ENCODE measurements around the gene HACE1.
"Not testable (repeated sequence)": the region's sequence is repeated elsewhere in the genome, so short reads cannot be mapped to it uniquely, and the experiment has no call there.

HACE1 gene

DNA sequence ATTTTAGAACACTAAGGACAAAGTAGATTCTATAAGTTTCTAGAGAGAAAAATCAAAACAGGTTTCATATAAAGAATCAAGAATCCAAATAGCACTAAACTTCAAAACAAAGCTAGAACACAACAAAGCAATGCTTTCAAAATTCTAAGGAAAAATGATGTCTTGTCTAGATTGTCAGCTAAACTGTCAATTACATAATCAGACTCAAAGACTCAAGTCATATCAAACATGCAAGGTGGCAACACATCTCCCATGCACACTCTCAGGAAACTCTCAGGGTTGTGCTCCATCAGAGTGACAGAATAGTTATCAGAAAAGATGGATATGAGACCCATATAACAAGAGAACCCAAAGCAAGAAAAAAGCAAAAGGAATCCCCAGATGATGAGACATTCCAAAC is 23.9 kb downstream of the HACE1 start:
- no peak for DNase-seq (ENCODE audit: low read depth in 2 of 2, low spot score in 1 of 2)

- no peak for DNase-seq (ENCODE audit: low read depth in 2 of 2, low spot score in 1 of 2)
Observed at GRCh38 chr6:104829183-104829958, 30.3 kb downstream of the HACE1 start.

- DNase-seq (ENCODE audit: low read depth in 2 of 2, low spot score in 1 of 2) = no peak
Observed at GRCh38 chr6:104828478-104828877, 31.2 kb downstream of the HACE1 start.

- not testable (repeated sequence) for DNase-seq (ENCODE audit: low read depth in 2 of 2, low spot score in 1 of 2)
Observed at GRCh38 chr6:104820820-104821219, 38.9 kb downstream of the HACE1 start.

GRCh38 chr6:104816125-104816524 is 43.6 kb downstream of the HACE1 start:
- DNase-seq (ENCODE audit: low read depth in 2 of 2, low spot score in 1 of 2) = no peak

GRCh38 chr6:104814743-104815142 is 45.0 kb downstream of the HACE1 start:
- DNase-seq (ENCODE audit: low read depth in 2 of 2, low spot score in 1 of 2) = no peak

- no peak for DNase-seq (ENCODE audit: low read depth in 2 of 2, low spot score in 1 of 2)
Observed at GRCh38 chr6:104813552-104813951, 46.2 kb downstream of the HACE1 start.

DNA sequence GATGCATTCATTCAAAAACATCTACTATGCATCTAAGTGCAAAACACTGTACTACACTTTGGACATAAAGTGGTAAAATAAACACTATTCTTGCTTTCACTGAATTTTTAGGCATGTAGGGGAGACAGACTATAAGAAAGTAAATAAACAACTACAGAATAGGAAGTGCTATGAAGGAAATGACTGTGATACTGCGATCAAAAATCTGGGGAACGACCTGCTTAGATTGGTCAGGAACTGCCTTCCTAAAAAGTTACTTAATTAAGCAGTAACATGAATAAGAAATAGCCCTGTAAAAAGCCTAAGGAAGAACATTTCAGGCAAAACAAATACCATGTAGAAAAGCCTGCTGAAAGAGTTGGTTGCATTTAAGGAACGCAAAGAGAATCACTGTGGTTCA is 50.6 kb downstream of the HACE1 start:
- DNase-seq (ENCODE audit: low read depth in 2 of 2, low spot score in 1 of 2) = no peak

DNA sequence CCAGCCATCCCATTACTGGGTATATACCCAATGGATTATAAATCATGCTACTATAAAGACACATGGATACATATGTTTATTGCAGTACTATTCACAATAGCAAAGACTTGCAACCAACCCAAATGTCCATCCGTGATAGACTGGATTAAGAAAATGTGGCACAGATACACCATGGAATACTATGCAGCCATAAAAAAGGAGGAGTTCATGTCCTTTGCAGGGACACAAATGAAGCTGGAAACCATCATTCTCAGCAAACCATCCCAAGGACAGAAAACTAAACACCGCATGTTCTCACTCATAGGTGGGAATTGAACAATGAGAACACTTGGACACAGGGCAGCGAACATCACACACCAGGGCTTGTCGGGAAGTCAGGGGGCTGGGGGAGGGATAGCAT is 54.4 kb downstream of the HACE1 start:
- DNase-seq (ENCODE audit: low read depth in 2 of 2, low spot score in 1 of 2) = not testable (repeated sequence)

DNA sequence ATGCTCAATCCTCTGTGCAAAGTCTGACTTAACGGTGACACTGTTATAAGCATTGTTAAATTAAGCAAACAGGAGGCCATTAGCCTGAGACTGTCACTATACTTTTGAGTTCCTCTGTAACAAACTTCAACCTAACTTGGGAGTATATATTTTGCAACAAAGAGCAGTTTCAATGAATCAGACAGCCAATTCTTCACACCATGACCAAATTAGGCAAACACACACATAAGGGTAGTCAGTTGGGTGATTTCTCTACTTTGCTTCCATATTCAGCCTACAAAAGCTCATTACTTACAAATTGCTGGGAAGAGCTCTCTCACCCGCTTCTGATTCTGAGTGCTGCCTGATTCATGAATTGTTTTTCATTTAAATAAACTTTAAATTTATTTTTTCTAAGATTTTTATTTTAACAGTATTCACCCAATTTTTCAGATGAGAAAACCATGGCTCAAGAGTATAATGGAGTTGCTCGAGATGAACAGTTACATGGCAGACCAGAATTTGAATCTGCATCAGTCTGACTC is 60.5 kb downstream of the HACE1 start:
- DNase-seq (ENCODE audit: low read depth in 2 of 2, low spot score in 1 of 2) = no peak

DNA sequence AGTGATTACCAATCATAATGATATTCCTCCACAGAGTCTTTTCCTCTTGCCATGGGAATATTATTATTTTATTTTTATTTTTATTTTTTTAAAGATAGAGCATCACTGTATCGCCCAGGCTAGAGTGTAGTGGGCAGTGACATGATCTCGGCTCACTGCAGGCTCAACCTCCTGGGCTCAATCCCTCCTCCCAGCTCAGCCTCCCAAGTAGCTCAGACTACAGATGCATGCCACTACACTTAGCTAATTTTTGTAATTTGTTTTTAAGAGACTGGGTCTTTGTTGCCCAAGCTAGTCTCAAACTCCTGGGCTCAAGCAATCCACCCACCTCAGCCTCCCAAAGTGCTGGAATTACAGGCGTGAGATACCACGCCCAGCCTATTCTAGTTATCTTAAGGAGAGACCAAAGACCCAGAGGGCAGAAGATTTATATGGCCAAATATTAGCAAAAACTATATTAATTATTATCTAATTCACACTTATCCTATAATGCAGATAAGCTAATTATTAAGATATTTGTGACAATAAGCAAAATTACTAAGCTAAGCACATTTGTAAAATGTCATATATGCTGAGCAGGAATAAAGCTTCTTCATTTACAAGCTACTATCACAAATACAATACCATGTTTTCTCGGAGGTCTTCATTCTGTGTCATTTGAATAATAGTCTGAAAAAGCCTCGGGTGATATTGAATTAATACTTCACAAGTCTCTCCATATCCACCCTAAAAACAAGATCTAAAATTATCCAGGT is 63.5 kb downstream of the HACE1 start:
- no peak for DNase-seq (ENCODE audit: low read depth in 2 of 2, low spot score in 1 of 2)

DNA sequence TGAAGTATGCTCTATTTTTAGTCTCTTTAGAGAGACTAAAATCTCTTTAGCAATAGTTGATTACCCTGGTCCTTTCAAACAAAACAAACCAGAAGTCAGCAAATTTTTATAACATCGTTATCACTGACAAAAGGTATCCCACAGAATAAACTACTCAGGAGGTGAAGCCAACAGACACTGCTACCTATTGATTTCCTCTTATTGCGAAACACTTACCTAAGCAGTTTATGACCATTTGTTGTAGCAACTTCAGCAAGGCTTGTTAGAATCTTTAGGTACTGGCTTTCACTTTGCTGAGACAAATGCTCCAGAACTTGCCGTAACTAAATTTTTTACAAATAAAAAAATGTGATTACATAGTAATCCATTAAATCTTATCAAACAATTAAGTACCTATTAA is 64.4 kb downstream of the HACE1 start:
- no peak for DNase-seq (ENCODE audit: low read depth in 2 of 2, low spot score in 1 of 2)

GRCh38 chr6:104789770-104790190 is 69.9 kb downstream of the HACE1 start:
- no peak for DNase-seq (ENCODE audit: low read depth in 2 of 2, low spot score in 1 of 2)

- no peak for DNase-seq (ENCODE audit: low read depth in 2 of 2, low spot score in 1 of 2)
Observed at GRCh38 chr6:104788400-104788799, 71.3 kb downstream of the HACE1 start.

DNA sequence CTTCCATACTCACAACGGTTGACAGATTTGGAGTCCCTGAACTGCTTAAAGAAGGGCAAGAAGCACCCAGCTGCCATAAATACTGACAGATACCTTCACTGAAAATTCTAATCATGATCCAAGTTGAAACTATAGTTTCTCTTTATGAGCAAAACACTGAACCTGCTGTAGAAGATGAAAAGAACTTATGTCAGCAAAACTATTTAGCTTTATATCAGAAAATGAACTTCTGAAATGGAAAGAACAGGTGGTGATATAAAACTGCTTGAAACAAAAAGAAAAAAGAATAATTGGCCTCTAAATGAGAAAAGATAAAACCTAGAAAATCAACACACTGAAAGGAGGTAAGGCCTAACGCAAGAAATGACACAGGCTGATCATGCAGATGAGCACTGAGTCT is 72.4 kb downstream of the HACE1 start:
- DNase-seq (ENCODE audit: low read depth in 2 of 2, low spot score in 1 of 2) = no peak

DNA sequence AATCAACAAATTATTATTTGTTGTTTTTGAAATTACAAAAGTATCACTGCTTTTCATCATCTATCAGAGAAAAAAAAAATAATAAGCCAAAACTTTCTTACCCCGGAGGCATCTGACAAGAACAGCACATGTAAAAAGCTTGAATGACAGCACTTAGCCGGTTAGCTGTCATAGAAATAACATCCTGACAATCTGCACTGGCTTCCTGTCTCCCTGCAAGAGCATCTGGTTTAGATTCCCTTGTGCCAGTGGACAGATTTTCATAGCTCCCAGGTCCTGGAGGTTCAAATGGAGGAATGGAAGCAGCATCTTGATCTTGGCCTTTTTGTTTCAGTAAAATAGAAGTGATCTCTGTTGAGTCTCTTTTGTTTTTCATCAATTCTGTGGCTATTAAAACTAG is 74.8 kb downstream of the HACE1 start:
- no peak for DNase-seq (ENCODE audit: low read depth in 2 of 2, low spot score in 1 of 2)

GRCh38 chr6:104771258-104771832 is 88.4 kb downstream of the HACE1 start:
- no peak for DNase-seq (ENCODE audit: low read depth in 2 of 2, low spot score in 1 of 2)

- no peak for DNase-seq (ENCODE audit: low read depth in 2 of 2, low spot score in 1 of 2)
Observed at GRCh38 chr6:104768906-104769305, 90.8 kb downstream of the HACE1 start.

- no peak for DNase-seq (ENCODE audit: low read depth in 2 of 2, low spot score in 1 of 2)
Observed at GRCh38 chr6:104766595-104766994, 93.1 kb downstream of the HACE1 start.

DNA sequence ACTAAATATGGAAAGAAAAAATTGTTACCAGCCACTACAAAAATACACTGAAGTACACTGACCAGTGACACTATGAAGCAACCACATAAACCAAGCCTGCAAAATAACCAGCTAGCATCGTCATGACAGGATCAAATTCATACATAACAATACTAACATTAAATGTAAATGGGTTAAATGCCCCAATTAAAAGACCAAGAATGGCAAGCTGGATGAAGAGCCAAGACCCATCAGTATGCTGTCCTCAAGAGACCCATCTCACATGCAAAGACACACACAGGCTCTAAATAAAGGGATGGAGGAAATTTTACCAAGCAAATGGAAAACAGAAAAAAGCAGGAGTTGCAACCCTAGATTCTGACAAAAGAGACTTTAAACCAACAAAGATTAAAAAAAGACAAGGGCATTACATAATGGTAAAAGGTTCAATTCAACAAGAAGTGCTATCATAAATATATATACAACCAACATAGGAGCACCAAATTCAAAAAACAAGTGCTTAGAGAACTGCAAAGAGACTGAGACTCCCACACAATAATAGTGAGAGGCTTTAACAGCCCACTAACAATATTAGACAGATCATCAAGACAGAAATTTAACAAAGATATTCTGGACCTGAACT is 104.8 kb downstream of the HACE1 start:
- DNase-seq (ENCODE audit: low read depth in 2 of 2, low spot score in 1 of 2) = no peak

DNA sequence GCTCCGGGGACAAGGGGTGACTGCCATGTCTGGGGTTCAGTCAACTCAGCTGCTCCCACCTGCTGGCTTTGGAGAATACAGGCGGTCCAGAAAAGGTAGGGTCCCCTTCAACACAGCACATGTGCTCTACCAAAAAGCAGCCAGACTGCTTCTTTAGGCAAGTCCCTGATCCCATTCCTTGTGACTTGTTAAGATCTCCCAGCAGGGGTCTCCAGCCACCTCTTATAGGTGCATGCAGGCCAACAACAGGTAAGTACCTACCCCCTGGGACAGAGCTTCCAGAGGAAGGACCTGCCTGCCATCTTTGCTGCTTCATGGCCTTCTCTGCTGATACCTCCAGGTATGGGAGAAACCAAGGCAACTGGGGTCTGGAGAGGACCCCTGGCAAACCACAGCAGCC is 106.5 kb downstream of the HACE1 start:
- DNase-seq (ENCODE audit: low read depth in 2 of 2, low spot score in 1 of 2) = no peak

DNA sequence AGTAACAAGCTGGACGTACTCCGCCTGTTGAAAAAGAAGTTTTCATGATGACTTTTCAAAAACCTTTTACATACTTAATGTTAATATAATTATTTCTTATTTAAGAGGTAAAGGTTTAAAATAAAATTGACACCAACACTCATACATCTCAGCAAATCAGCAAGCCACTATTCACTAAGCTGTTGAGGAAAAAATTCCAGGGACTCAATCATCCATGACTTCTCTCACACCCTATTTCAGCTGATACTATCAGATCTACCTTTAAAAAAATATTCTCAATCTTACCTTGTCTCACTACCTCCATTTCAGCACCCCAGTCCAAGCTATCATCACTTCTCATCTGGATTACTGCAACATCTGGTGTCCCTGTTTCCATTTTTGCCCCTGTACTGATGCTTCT is 109.3 kb downstream of the HACE1 start:
- DNase-seq (ENCODE audit: low read depth in 2 of 2, low spot score in 1 of 2) = no peak
